ENCODE measurements around the gene ARHGEF16. TPM values are rescaled to one million over a fixed set of nuclear protein-coding genes. Genes with fewer than 3 reads are reported as not detected.

The ARHGEF16 gene
- total RNA-seq, 1 donor from 2014 or later = 4.1 TPM

DNA sequence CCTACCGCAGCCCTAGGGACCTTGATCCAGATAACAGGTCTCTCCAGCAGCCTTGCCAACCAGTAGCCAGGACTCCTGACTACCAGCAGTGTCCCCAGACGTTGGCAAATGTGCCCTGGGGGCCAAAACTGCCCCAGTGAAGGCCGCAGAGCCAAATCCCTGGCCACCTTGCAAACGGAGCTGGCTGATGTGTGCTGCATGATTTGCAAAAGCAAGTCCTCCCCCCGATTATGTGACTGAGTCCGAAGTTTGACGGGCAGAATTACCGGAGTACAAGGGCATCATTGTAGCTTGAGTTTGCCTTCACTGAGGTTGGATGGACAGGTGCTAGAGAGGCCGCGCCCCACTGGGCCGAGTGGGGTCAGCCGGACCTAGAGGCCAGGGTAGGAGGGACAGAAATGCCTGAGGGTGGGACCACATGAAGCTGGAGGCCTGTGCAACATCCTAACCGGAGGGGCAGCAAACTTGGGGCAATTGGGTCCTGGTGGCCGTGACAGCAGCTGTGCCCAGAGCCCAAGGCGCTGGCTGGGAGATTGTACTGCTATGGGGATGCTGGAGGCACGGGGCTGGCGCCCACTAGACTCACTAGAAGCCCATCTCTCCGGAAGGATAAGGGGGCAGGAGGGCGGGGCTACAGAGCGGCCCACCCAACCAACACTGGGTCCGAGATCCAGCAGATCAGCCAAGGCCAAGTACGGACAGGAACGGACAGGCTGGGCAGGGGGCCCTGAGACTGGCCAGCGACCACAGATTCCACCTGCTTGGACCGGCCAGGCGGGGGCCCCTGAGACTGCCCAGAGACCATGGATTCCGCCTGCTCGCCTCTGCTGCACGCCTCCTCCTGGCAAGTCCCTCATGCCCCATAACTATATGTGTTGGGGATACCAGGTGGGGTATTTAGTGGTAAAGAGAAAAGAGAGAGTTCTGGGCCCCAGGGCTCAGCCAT is 2.8 kb downstream of the ARHGEF16 start:
- H4K20me1 ChIP-seq (ENCODE audit: insufficient read depth, low read length) = no peaks in the 10 kb centered on the region
- DNase-seq (ENCODE audit: low read depth) = no peak
- peaks cover 9% of the 10 kb centered on the region for H3K27me3 ChIP-seq (ENCODE audit: insufficient read depth, low read length)
- TF ChIP-seq, protein P1, sequence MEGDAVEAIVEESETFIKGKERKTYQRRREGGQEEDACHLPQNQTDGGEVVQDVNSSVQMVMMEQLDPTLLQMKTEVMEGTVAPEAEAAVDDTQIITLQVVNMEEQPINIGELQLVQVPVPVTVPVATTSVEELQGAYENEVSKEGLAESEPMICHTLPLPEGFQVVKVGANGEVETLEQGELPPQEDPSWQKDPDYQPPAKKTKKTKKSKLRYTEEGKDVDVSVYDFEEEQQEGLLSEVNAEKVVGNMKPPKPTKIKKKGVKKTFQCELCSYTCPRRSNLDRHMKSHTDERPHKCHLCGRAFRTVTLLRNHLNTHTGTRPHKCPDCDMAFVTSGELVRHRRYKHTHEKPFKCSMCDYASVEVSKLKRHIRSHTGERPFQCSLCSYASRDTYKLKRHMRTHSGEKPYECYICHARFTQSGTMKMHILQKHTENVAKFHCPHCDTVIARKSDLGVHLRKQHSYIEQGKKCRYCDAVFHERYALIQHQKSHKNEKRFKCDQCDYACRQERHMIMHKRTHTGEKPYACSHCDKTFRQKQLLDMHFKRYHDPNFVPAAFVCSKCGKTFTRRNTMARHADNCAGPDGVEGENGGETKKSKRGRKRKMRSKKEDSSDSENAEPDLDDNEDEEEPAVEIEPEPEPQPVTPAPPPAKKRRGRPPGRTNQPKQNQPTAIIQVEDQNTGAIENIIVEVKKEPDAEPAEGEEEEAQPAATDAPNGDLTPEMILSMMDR (IDR thresholded peaks at IDR 0.05; ENCODE audit: insufficient read depth, low read depth, low read length) = no peak
- no peak for TF ChIP-seq EZH2 (IDR thresholded peaks at IDR 0.05; ENCODE audit: insufficient read depth, low read length)
- H3K79me2 ChIP-seq (ENCODE audit: insufficient read depth, low read length) = no peaks in the 10 kb centered on the region
- no peak overlapping the region for H2AFZ ChIP-seq (ENCODE audit: low read depth, low read length)
- FAIRE-seq = no peak
- peaks cover 20% of the 10 kb centered on the region for H3K4me1 Mint-ChIP-seq (ENCODE audit: low read depth, unreplicated experiment)
- peaks cover 11% of the 10 kb centered on the region for H3K4me1 ChIP-seq (ENCODE audit: insufficient read depth, low read length)
- H3K27ac ChIP-seq (ENCODE audit: low read depth, low read length) = no peak overlapping the region
- peaks cover 2% of the 10 kb centered on the region for H3K36me3 Mint-ChIP-seq (ENCODE audit: low read depth, unreplicated experiment)
- H3K9ac ChIP-seq (ENCODE audit: low read length) = no peak overlapping the region
- no peak overlapping the region for H3K4me2 ChIP-seq (ENCODE audit: low read length)
- H3K4me3 Mint-ChIP-seq (ENCODE audit: unreplicated experiment) = no peak overlapping the region
- peaks cover 2% of the 10 kb centered on the region for H3K27me3 Mint-ChIP-seq (ENCODE audit: low read depth, unreplicated experiment)
- H3K36me3 ChIP-seq (ENCODE audit: insufficient read depth, low read length) = no peaks in the 10 kb centered on the region
- no peak overlapping the region for H3K27ac Mint-ChIP-seq (ENCODE audit: unreplicated experiment)
- H3K9me3 ChIP-seq (ENCODE audit: insufficient read depth, low read depth, low read length) = no peaks in the 10 kb centered on the region
- no peak overlapping the region for H3K4me3 ChIP-seq (ENCODE audit: insufficient read depth, low read depth, low read length)
- no peaks in the 10 kb centered on the region for H3K9me3 Mint-ChIP-seq (ENCODE audit: unreplicated experiment)

DNA sequence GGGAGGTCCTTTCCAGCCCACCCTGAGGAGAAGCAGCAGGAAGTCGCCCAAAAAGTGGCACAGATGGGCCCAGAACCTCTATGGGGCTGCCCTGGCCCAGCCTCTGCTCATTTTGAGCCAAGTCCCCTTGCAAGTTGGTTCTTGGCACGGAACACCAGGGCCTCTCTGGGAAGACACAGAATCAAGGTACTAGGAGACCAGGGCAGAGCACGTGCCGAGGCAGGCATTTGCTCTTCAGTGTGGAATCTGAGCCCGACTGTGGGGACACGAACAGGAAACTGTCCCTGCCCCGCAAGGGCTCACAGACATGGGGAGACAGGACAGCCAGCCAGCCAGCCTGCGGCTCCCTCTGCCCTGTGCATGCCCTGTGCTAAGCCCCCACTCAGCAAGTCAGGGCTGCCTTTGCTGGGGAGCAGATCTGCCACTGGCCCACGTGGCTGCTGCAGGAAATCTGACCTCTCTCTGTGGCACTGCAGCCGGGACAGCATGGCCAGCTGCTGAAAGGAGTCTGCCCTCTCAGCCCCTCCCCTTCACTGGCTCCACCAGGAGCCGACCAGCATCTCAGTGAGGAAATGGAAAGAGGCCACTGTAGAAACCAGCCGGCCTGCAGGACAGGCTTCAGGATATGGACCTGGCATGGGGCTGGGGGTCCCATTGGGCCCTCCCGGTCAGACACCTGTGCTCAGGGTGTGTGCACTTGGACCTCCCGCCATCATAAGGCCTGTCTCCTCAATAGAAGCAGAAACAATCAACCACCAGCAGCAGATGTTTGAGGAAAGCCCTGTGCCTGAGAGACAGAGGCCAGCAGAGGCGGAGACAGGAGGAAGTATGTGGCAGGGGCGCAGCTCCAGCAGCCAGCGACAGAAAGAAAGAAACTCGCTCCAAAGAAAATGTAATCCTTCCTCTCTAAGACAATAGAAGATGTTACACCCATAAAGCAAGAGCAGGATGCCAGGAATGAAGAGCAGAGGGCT is 3.7 kb downstream of the ARHGEF16 start:
- Mint-ChIP-seq H3K4me3 (ENCODE audit: unreplicated experiment) (no peak overlapping the region), H3K27me3 (ENCODE audit: low read depth, unreplicated experiment) (peaks cover 2% of the 10 kb centered on the region), H3K27ac (ENCODE audit: unreplicated experiment) (no peak overlapping the region), H3K36me3 (ENCODE audit: low read depth, unreplicated experiment) (peaks cover 2% of the 10 kb centered on the region), H3K4me1 (ENCODE audit: low read depth, unreplicated experiment) (peaks cover 20% of the 10 kb centered on the region), H3K9me3 (ENCODE audit: unreplicated experiment) (no peaks in the 10 kb centered on the region)
- DNase-seq (ENCODE audit: low read depth) (no peak), FAIRE-seq (no peak)
- H4K20me1 ChIP-seq (ENCODE audit: insufficient read depth, low read length) = no peaks in the 10 kb centered on the region
- no peak overlapping the region for H3K27ac ChIP-seq (ENCODE audit: low read depth, low read length)
- TF ChIP-seq, protein P1 (IDR thresholded peaks at IDR 0.05; ENCODE audit: insufficient read depth, low read depth, low read length) = no peak
- no peak for TF ChIP-seq EZH2 (IDR thresholded peaks at IDR 0.05; ENCODE audit: insufficient read depth, low read length)
- H3K9ac ChIP-seq (ENCODE audit: low read length) = no peak overlapping the region
- no peak overlapping the region for H3K4me2 ChIP-seq (ENCODE audit: low read length)
- peaks cover 9% of the 10 kb centered on the region for H3K27me3 ChIP-seq (ENCODE audit: insufficient read depth, low read length)
- H2AFZ ChIP-seq (ENCODE audit: low read depth, low read length) = no peak overlapping the region
- H3K36me3 ChIP-seq (ENCODE audit: insufficient read depth, low read length) = no peaks in the 10 kb centered on the region
- no peaks in the 10 kb centered on the region for H3K9me3 ChIP-seq (ENCODE audit: insufficient read depth, low read depth, low read length)
- H3K79me2 ChIP-seq (ENCODE audit: insufficient read depth, low read length) = no peaks in the 10 kb centered on the region
- no peak overlapping the region for H3K4me3 ChIP-seq (ENCODE audit: insufficient read depth, low read depth, low read length)
- peaks cover 11% of the 10 kb centered on the region for H3K4me1 ChIP-seq (ENCODE audit: insufficient read depth, low read length)
